HG02885 (cell line): Measurements from ENCODE around the gene PCK2.

Experiments
- ATAC-seq: cut with Tn5 transposase; IDR thresholded peaks from one replicate; pipeline ENCODE4 v1.9.1; 2021; ENCODE audit warnings: mild to moderate bottlenecking; ENCODE audit not compliant: unreplicated experiment, poor library complexity

Gene PCK2

GRCh38 chr14:24074625-24075484 is 19.3 kb upstream of the PCK2 start:
- ATAC-seq: no peak

GRCh38 chr14:24075485-24076301 is 18.4 kb upstream of the PCK2 start:
- no peak for ATAC-seq

GRCh38 chr14:24076302-24076601 is 17.9 kb upstream of the PCK2 start:
- no peak for ATAC-seq

- no peak for ATAC-seq
Measured at GRCh38 chr14:24077086-24077485, 17.0 kb upstream of the PCK2 start.

GRCh38 chr14:24078146-24078545 is 16.0 kb upstream of the PCK2 start:
- ATAC-seq: no peak

DNA sequence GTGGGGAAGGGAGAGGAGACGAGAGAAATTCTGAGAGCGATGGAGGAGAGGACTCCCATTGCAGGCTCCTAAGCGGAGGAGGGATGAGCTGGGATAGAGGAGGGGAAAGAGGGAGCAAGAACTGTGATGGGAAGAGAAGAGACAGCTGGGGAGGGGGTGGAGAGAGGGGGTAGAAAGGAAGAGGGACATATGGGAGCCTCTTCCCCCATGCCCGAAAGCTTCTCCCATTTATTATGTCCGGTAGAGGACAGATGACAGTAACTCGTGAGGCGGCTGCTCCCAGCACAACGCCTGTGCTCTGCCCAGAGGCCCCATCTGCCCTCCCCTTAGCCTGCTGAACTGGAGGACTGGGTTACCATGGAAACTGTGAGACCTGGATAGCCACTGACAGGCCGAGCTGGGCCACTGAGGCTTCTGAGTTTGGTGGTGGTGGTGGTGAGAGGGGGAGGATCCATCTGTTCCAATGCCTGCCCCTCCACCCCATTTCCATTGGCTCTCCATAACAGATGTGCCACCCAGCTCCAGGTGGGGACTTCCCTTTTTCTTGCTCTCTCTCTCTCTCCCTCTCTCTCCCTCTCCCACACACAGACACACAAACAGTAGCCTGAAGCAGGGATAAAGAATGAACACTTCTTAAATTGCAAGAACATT is 14.5 kb upstream of the PCK2 start:
- no peak for ATAC-seq

GRCh38 chr14:24080142-24080530 is 14.0 kb upstream of the PCK2 start:
- no peak for ATAC-seq

DNA sequence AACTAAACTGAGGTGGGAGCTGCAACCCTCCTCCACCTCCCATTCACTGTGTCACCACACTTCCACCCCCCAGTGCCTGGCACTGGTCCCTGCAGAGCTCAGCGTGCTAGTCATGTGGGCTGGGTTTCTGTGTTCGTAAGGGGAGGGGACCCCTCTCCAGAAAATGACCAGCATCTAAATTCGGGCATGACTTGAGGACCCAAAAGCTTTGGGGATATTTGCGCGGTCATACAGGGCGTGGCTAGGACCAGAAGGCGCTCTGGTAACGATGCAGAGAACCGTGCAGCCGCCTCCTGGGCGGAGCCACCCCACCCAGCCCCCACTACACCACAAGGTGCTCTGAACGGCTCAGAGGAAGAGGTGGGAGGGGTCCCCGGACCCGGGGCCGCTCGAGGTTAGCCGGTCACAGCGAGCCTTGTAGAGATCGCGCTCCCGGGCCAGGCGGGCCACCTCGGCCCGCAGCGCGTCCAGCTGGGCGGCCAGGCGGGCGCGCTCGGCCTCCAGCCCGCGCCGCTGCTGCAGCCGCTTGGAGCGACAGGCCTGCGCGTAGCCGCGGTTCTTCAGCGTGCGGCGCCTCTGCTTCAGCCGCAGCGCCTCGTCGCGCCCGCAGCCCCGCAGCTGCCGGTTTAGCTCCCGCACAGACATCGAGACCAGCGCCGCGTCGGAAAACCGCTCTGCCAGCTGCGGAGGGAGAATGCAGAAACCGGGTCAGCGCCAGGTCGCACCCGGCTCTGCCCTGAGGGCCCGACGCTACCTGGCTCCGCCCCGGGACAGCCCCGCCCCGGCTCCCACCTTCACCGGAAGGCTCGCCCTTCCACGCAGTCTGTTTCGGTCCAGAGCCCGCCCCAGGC is 13.0 kb upstream of the PCK2 start:
- ATAC-seq: peak; percentile 93

- ATAC-seq: no peak
Measured at GRCh38 chr14:24081739-24082211, 12.3 kb upstream of the PCK2 start.

DNA sequence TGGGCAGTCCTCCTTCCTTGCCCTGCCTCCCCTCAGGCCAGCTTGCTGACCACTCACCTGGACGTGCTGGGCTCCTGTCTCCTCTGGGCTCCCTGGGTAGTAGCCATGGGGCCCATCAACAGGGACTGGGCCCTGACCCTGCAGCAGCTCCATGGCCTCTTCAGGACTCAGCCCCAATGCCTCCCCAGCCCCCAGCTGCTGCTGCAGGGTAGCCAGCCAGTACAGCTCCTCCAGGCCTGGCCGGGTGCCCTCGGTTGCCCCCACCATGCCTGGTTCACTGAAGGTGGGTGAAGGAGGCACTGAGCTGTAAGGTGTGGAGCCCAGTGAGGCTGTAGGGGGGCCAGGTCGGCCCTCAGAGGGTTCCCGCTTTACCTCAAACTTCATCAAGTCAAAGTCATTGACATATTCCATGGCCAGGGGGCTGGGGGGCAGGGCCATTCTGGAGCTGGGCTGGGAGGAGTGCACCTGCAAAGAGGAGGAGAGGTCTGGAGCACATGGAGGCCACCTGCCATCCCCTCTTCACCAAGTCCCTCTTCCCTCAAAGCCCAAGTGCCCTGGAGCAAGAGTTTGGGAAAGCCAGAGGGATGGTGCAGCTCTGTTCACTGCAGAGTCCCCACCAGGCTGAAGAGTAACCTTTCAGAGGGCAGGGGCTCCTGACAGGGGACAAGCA is 11.6 kb upstream of the PCK2 start:
- no peak for ATAC-seq

DNA sequence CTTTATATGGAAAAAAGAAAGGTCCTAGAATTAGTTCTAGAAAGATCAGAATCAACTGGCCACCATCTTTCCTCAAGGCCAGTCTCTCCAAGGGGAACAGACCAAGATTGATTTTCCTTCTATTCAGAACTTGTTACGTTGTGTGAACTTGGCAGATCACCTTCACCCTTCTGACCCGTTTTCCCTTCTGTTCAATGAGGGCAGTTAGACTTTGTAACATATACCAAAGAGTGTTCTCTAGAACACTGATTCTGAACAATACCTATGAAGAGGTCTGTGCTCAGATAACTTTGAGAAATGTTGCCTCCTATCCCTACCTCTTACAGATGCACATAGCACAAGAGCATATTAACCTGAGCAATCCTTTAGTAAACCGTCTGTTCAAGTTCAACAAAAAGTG is 10.6 kb upstream of the PCK2 start:
- ATAC-seq: no peak

DNA sequence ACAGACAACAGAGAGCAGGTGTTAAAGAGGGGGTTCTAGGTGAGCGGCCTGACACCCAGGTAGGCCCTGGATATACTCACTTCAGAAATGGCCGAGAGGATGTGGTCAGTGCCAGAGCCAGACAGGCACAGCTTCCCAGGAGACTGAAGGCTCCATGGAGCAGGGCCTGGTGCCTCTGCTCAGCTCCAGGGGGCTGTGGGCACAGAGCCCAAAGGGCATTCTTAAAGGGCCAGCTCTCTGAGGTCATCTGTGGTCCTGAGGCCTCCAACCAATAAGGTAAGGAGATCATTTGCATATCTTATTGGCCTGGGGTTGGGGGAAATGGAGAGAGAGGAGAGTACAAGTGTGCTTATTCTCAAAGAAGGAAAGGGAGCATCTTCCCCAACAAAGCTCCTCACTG is 9.7 kb upstream of the PCK2 start:
- no peak for ATAC-seq

DNA sequence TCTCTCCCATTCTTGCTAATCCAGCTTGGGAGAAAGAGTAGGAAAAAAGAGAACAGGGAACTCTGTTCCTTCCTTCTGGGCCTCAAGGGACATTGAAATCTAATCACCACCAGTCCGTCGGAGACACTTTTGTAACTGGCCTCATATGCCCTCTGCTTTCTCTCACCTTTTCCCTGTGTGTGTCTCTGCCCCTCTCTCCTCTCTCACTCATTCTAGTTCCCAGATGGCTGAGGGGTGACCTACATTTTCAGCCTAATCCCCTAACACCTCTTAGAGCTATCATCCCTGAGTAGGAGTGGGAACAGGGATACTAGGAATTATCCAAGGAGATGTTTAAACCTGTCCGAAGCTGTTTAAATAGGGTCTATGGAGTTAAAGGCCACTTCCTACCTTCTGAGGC is 8.9 kb upstream of the PCK2 start:
- ATAC-seq: no peak

DNA sequence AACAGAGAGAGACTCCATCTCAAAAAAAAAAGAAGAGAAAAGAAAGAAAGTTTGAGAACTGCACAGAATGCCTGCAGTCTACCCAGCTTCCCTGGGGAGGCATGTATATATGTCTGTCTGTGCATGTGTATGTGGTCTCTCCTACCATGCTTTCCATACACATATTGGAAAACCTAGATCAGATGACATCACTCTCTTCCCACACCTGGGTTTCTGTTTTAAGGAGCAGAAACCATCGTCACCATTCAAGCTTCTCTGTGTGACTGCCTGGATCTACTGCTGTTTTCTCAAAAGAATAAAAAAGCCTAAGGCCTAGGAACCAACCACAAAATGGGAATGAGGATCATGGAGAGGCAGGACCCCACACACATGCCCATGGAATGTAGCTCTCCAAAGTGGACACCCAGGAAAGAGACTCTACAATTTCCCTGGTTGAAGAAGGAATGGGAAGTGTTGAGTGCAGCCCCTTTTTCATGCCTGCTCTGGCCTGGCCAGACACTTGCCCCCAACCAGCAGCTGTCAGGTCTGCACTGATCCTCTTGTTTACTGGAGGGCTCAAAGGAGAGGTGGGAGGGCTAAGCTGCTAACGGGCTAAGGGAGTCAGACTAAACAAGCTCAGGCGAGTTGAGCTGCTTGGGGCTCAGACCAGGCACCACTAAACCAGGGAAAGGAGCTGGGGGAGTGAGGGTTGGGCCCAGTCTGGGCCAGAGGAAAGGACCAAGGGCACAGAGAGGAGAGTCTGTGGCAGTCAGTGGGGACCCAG is 7.7 kb upstream of the PCK2 start:
- ATAC-seq: no peak

GRCh38 chr14:24087004-24087403 is 7.1 kb upstream of the PCK2 start:
- ATAC-seq: no peak

DNA sequence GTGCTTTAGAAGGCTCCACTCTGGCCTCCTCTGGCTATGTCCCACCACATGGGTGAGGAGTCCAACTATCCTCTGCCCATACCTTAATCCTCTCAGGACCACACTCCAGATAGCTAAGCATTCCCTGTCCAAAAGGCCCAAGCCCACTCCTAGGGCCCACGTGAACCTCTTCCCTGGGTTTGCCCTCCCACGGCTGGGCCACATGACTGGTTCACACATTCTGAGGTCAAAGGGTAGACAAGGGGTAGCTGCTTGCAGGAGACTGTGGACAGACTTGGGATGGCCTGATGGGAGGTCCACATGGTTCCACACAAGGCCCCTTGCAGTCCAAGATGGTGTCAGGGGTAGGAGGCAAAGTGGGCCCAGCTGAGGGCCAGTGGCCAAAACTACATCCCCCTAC is 6.0 kb upstream of the PCK2 start:
- no peak for ATAC-seq

DNA sequence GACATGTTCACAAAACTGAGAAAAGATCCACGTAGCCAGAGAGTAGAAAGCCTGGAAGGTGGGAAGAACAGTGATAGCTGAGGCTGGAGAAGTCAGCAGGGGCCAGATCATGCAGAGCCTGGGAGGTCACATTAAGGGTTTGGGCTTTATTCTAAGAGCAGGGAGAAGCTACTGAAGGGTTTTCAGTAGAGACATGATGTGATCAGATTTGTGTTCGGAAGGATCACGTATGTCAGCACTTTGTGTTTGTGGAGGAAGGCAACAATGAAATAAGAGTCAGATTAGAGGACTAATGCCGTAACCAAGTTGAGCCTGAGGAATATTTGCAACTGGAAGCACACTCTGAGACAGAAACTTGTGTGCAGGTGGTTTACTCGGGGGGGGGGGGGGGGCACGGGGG is 4.2 kb upstream of the PCK2 start:
- no peak for ATAC-seq

DNA sequence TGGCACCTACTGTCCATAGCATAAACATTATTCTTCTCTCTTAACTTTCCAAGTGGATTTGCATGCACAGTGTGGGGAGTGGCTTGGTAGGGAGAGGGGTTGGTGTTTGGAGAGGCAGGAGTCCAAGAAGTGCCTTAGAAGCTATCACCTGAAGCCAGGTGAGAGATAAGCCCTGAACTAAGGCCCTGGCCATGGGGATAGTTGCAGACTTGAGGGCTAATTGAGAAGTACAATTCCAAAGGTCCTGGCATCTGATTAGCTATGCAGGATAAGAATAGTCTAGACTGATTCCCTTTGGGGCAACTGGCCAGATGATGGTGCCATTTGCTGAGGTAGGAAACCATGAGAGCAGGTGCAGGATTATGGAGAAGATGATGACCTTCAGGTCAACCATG is 2.0 kb upstream of the PCK2 start:
- ATAC-seq: no peak
